Activated T-cell treated with anti-CD3 and anti-CD28 coated beads, Interleukin-2, amount 50 U/mL, for 4 hours (primary cell): ENCODE data around the gene GRHPR. TPM values are rescaled to one million over a fixed set of nuclear protein-coding genes. Genes with fewer than 3 reads are reported as not detected.

Source experiments
- ATAC-seq, 2 donors: fragments of 200-7000 bp; cut with Tn5 transposase; one replicate each; pipeline ENCODE4 v1.10.0; 2021
- DNase-seq: peaks from one replicate; pipeline ENCODE4 v3.0.0-alpha.2; 2020
- H3K27me3 Mint-ChIP-seq: one replicate; pipeline ENCODE4 v1.8.0; 2021; ENCODE audit warnings: low read depth, mixed read lengths
- H3K36me3 Mint-ChIP-seq: one replicate; pipeline ENCODE4 v1.8.0; 2022; ENCODE audit warnings: mixed read lengths; ENCODE audit not compliant: insufficient read depth
- H3K4me1 Mint-ChIP-seq: one replicate; pipeline ENCODE4 v1.8.0; 2021; ENCODE audit warnings: low read depth, mixed read lengths
- H3K4me3 Mint-ChIP-seq: one replicate; pipeline ENCODE4 v1.8.0; 2021; ENCODE audit warnings: mild to moderate bottlenecking, moderate library complexity, mixed read lengths
- H3K9me3 Mint-ChIP-seq: one replicate; pipeline ENCODE4 v1.8.0; 2021; ENCODE audit warnings: mixed read lengths
- total RNA-seq, 3 donors: library from RNA; stranded (reverse); gene quantifications; one replicate each; pipeline ENCODE4 v1.2.1, GENCODE V29; 2021

The GRHPR gene
- total RNA-seq, 3 donors from 2014 or later = 52.8 to 79.1 (median 64.4) TPM

GRCh38 chr9:37408933-37409710 lies 13.4 kb upstream of the GRHPR start:
- Mint-ChIP-seq H3K4me3 (peak overlapping the region; percentile 40), H3K27me3 (no peaks in the 10 kb centered on the region), H3K9me3 (no peaks in the 10 kb centered on the region), H3K36me3 (no peaks in the 10 kb centered on the region), H3K4me1 (peaks cover 32% of the 10 kb centered on the region)
- peak; percentile 87 to 92 for ATAC-seq
- DNase-seq = peak; percentile 47

DNA sequence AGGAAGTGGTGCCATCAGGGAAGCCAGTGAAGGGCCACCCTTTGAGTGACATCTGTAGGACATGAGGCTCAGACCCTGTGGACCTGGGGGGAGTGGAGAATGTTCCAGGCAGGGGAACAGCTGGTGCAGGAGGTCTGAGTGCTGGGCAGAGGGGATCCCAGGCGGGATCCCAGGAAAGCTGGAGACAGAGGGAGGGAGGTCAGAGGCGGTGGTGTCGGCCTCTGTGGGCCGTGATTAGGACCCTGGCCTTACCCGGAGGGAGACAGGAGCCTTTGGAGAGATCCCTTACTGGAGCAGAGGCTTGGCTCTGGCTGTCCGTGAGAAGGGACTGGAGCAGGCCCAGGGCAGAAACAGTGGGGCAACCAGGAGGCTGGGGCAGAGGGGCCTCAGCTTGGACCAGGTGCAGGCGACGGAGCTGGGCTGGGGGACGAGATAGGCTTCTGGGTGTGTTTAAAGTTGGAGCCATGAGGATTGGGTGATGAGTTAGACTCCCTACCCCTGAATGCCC lies 12.1 kb upstream of the GRHPR start:
- no peak for DNase-seq
- no peaks in the 10 kb centered on the region for H3K9me3 Mint-ChIP-seq
- no peaks in the 10 kb centered on the region for H3K36me3 Mint-ChIP-seq
- no peak overlapping the region for H3K4me3 Mint-ChIP-seq
- ATAC-seq = no peak
- H3K27me3 Mint-ChIP-seq = peaks cover 5% of the 10 kb centered on the region
- peaks cover 38% of the 10 kb centered on the region for H3K4me1 Mint-ChIP-seq

DNA sequence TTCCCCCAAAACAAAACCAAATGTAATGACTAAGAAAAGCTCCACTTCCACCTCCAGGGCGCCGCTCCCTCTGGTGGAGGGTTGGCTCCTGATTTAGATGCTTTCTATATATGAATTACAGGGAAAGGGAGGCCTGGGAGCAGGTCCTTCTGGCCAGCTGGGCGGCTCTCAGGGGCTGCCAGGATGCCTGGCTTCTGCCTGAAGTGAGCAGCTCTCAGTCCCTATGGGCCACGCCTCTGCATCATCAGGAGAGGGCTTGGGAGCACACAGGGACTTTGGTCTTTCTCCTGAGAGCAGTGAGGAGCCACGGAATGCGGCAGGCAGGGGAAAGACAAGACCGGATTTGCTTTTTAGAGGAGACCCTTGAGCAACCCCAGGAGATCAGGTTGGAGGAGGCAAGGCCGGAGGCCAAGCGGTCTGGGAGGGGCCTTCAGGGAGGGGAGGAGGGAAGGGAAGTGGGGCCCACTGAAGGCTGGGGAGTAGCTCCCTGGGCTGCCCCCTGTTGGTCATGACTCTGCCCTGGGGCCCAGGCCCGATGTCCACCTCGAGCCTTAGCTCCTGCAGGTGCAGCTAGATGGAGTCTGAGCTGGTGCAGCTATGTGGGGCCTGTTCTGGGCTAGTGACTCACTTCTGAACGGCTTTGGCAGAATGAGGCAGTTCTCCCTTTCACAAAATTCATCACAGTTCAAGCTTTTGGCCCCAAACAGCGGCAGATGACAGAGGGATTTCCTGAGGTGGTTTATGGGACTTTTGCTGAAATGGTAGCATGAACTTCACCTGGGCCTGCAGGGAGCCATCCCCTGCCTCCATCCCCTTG lies 11.3 kb upstream of the GRHPR start:
- peak; percentile 44 to 45 for ATAC-seq
- H3K9me3 Mint-ChIP-seq = no peaks in the 10 kb centered on the region
- H3K4me3 Mint-ChIP-seq = no peak overlapping the region
- H3K4me1 Mint-ChIP-seq = peaks cover 38% of the 10 kb centered on the region
- no peak for DNase-seq
- no peaks in the 10 kb centered on the region for H3K36me3 Mint-ChIP-seq
- H3K27me3 Mint-ChIP-seq = peaks cover 5% of the 10 kb centered on the region

- Mint-ChIP-seq H3K36me3 (no peaks in the 10 kb centered on the region), H3K4me1 (peaks cover 35% of the 10 kb centered on the region), H3K27me3 (peaks cover 5% of the 10 kb centered on the region), H3K4me3 (no peak overlapping the region), H3K9me3 (no peaks in the 10 kb centered on the region)
- no peak for DNase-seq
- ATAC-seq = no peak
Observed at GRCh38 chr9:37412431-37413151, 9.9 kb upstream of the GRHPR start.

- DNase-seq = no peak
- no peaks in the 10 kb centered on the region for H3K9me3 Mint-ChIP-seq
- no peaks in the 10 kb centered on the region for H3K36me3 Mint-ChIP-seq
- H3K4me1 Mint-ChIP-seq = peaks cover 35% of the 10 kb centered on the region
- H3K4me3 Mint-ChIP-seq = no peak overlapping the region
- ATAC-seq = no peak
- H3K27me3 Mint-ChIP-seq = peaks cover 5% of the 10 kb centered on the region
Observed at GRCh38 chr9:37413311-37413710, 9.2 kb upstream of the GRHPR start.

GRCh38 chr9:37414503-37414943 lies 8.0 kb upstream of the GRHPR start:
- Mint-ChIP-seq H3K27me3 (peaks cover 5% of the 10 kb centered on the region), H3K4me1 (peaks cover 28% of the 10 kb centered on the region), H3K9me3 (no peaks in the 10 kb centered on the region), H3K4me3 (no peak overlapping the region), H3K36me3 (no peaks in the 10 kb centered on the region)
- DNase-seq = no peak
- no peak for ATAC-seq

DNA sequence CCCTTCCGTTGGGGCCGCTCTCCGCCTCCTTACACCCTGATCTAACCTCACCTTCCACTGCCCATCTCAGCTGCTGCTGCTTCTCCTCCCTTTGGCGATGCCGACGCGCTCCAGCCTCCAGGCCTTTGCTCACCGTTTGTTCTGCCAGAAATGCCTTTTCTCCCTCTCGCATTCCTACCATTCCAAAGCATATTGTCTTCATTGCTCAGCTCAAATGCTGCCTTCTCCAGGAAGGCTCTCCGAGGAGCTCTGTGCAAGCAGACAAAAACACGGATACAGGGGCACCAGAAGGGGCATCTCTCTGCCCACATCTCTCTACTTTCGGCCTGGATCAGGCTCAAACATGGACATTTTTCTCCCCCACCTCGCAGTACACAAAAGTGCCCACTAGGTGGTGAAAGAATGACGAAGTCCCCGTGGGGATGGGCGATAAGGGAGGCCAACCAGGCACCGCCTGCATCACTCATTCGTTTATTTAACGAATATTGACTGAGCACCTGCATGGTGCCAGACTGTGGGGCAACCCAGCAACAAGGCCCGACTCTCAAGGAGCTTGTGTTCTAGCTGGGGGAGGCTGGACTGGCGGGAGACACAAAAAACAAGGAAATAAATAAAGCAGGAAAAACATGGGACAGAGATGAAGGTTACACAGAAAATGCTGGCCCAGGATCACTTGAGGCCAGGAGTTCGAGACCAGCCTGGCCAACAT lies 7.3 kb upstream of the GRHPR start:
- H3K9me3 Mint-ChIP-seq = no peaks in the 10 kb centered on the region

GRCh38 chr9:37417252-37417803 lies 5.2 kb upstream of the GRHPR start:
- Mint-ChIP-seq H3K4me1 (peaks cover 14% of the 10 kb centered on the region), H3K4me3 (no peak overlapping the region), H3K9me3 (no peaks in the 10 kb centered on the region), H3K27me3 (peaks cover 5% of the 10 kb centered on the region), H3K36me3 (no peaks in the 10 kb centered on the region)
- DNase-seq (no peak), ATAC-seq (no peak)

More for the DNA sequence above, 7.3 kb upstream of the GRHPR start:
- H3K4me3 Mint-ChIP-seq = no peak overlapping the region
- ATAC-seq (peak; percentile 81 to 82), DNase-seq (peak; percentile 72)
- H3K36me3 Mint-ChIP-seq = no peaks in the 10 kb centered on the region
- H3K27me3 Mint-ChIP-seq = peaks cover 5% of the 10 kb centered on the region
- H3K4me1 Mint-ChIP-seq = peaks cover 22% of the 10 kb centered on the region

- Mint-ChIP-seq H3K27me3 (peaks cover 5% of the 10 kb centered on the region), H3K4me1 (peaks cover 18% of the 10 kb centered on the region), H3K9me3 (no peaks in the 10 kb centered on the region), H3K36me3 (no peaks in the 10 kb centered on the region), H3K4me3 (no peak overlapping the region)
- DNase-seq = no peak
- ATAC-seq = no peak
Observed at GRCh38 chr9:37417857-37418618, 4.5 kb upstream of the GRHPR start.

GRCh38 chr9:37419204-37419603 lies 3.3 kb upstream of the GRHPR start:
- Mint-ChIP-seq H3K4me3 (no peak overlapping the region), H3K4me1 (peaks cover 30% of the 10 kb centered on the region), H3K36me3 (no peaks in the 10 kb centered on the region), H3K9me3 (no peaks in the 10 kb centered on the region), H3K27me3 (peaks cover 5% of the 10 kb centered on the region)
- ATAC-seq = no peak
- DNase-seq = no peak

- DNase-seq (no peak), ATAC-seq (no peak)
- H3K27me3 Mint-ChIP-seq = no peaks in the 10 kb centered on the region
- H3K4me3 Mint-ChIP-seq = no peak overlapping the region
- no peaks in the 10 kb centered on the region for H3K36me3 Mint-ChIP-seq
- no peaks in the 10 kb centered on the region for H3K9me3 Mint-ChIP-seq
- H3K4me1 Mint-ChIP-seq = peaks cover 23% of the 10 kb centered on the region
Observed at GRCh38 chr9:37420271-37421215, 2.0 kb upstream of the GRHPR start.

GRCh38 chr9:37421914-37422288 lies 595 bp upstream of the GRHPR start:
- H3K27me3 Mint-ChIP-seq = no peaks in the 10 kb centered on the region
- H3K36me3 Mint-ChIP-seq = peaks cover 11% of the 10 kb centered on the region
- DNase-seq (no peak), ATAC-seq (peak; percentile 5 to 9)
- H3K4me1 Mint-ChIP-seq = peaks cover 26% of the 10 kb centered on the region
- H3K9me3 Mint-ChIP-seq = no peaks in the 10 kb centered on the region
- H3K4me3 Mint-ChIP-seq = peak overlapping the region; percentile 96
